ENCODE measurements around the gene TBX10.
"Not testable (repeated sequence)": the region's sequence is repeated elsewhere in the genome, so short reads cannot be mapped to it uniquely, and the experiment has no call there.

The TBX10 gene

DNA sequence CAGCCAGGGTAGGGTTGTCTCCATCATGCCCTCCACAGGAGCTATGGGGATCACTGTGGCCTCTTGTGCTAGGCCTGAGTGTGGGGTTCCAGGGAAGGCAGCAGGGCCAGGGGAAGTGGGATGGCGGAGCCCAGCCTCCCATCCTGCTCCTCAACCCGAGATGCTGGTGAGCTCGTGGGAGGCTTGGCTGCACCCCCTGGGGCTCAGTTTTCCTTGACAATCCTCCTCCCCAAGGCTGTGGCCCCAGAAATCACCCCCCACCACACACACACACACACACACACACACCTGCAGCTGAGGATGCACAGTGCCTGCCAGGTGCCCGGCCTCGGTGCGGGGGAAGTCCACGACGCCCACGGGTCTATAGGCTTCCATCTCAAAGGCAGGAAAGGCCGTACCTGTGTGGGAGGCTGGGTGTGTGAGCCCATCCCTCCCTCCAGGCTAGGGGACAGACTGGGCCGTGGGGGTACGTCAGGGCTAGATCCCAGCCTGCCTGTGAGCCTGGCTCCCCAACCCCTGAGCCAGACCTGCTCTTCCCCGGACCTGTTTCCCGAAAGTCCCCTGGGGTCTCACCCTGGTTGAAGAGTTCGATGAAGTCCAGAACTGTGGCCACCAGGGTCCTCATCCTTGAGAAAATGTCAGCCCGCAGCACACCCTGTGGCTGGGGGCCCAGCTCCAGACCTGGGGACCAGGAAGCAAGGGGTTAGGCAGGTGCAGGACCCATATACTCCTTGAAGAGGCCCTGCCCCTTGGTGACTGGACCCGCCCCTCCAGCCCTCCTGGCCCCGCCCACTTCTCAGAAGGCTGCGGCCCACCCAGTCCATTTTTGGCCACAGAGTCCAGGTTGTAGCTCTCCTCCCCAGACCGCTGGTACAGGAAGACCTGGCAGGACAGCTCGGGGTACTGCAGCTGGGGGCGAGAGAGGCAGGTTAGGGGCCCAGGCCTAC lies 5.2 kb upstream of the TBX10 start:
- DNase-seq: no peak

DNA sequence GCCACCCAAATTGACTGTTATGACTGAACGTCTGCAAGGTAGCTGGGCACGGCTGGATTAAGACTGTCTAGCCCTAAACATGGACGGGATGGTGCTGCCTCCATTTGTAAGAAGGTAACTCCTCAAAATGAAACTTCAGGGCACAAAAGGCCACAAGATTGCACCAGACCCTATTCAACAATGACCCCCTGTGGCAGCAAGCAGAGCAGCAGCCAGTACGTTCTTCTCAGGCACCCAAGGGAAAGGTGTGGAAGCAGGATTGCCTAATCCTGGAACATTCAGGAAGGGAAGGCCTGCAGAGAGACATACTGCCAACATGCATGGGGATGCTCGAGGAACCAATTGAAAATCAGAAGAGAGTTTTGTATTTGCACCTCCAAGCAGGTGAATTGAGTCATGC lies 4.5 kb upstream of the TBX10 start:
- DNase-seq: no peak

DNA sequence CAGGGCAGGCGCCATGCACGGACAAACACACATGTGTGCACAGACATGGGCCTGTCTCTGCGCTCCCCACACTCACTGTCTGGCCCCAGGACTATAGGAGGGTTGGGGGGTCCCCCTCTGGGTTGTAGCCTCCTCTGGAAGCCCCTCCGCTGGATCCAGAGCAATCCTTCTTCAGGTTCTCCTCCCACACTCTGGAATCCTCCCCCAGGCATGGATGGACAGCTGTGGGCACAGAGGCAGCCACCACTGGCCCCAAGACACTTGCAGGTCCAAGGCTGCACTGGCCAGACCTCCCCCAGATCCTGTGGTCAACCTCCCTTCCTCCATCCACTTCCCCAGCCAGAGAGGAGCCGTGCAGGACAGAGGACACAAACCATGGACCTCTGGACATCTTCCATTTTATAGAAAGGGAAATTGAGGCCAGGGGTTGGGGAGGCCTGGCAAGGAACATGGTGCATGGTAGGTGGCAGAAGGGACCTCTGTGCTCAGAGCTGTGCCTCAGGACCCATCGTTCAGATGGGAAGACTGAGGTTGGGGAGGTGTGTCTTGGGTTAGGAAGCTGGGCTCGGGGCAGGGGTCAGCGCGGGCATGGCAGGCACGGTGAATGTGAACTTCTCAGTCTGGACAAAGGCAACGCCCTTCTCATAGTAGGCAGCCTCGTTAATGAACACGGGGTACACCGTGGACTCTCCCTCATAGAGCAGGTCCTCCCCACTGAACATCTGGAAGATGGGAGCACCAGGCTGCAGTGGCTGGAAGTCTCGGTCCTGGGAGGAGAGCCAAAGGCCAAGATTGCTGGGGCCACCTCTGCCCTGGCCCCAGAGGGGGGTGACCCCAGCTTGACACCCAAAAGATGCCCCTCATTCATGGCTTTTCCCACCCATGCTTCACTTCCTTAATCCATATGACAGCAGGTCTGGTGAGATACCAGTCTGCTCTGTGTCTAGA lies 2.9 kb upstream of the TBX10 start:
- DNase-seq: no peak

DNA sequence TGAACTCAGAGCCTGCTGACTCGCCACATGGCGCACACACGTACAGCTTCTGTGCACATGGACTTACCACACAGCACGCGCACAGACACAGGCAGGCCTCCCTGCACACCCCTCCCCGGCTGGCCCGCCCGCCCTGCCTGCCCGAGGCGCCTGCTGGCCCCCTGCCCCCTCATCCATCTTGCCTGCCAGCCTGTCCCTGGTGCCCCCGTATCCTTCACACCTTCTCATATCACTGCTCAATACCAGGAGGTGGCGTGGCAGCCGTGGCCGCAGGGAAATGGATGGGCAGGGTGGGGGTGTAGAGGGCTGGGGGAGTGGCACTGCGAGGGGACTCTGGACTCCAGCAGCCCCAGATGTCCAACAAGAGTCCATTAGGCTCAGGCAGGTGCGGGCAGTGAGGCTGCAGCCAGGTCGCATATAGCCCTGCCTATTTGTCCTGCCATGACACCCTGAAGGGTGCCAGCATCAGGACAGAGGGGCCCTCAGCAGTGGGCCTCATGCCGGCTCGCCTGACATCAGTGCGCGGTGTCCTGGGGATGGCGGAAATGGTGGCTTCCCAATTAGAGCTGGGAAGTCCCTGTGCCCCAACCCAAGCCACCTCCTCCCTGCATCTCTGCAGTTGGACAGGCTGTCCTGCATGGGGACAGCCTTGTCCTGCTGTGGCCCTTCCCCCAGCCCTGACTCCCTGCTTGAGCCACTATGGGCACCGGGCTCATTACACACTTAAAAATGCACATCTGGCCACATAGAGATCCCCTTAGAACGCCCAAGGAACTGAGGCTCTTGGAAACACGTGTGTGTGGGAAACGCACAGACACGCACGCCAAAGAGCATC lies 2.0 kb upstream of the TBX10 start:
- DNase-seq: no peak

DNA sequence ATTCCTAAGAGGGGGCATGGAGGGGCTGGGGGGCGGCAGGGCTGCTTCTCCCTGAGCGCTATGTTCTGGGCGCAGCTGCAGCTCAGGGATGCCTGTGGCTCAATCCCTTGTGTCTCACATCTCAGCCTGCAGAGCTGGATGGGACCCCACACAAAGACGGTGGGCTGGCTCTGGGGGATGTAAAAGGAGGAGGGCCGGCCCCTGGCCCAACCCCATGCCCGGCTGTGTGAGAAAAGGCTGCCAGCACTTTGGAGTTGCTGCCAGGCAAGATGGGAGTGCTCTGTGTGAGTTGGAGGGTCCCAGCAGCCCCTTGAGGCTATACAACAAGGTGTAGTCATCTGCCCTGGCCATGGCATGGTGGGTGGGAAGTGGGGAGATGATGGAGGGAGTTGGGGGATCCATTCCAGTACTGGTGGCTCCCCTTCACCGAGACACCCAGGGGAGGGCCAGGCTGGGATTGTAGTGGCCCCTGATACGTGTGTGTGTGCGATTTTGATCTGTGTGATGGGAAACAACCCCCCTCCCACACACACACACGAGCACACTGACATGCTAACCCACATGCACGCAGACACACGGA lies 1.3 kb upstream of the TBX10 start:
- DNase-seq: no peak

DNA sequence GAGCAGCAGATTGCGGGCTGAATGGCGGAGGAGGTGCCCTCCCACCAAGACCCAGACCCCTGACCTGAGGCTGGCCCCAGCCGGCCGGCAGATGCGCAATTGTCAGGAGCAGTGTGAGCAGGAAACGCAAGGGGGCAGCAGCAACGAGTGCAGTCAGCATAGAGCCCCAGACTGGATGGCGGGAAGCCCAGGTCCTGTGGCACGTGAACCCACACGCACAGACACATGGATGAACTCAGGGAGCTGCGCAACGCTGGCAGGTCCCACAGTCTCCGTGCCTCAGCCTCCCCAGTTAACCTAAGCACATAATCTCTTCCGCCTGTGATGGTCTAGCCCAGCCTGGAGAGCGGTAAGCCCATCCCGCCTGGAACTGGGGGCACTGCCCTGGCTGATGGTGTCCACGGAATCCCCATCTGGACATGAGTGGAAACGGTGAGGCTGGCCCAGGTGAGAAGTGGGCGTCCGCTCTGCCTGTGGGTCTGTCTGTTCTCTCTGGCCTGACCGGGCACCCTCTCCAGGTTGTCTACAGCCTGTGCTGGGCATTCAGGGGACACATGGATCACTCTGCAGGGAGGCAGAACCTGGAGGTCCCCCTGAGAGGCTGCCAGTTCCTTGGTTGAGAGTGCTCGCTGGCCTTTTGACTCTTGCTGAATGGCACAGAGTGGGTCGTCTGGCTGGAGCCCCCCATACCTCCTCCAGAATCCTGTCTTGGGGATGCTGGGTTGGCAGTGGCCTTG lies 626 bp upstream of the TBX10 start:
- no peak for DNase-seq

DNA sequence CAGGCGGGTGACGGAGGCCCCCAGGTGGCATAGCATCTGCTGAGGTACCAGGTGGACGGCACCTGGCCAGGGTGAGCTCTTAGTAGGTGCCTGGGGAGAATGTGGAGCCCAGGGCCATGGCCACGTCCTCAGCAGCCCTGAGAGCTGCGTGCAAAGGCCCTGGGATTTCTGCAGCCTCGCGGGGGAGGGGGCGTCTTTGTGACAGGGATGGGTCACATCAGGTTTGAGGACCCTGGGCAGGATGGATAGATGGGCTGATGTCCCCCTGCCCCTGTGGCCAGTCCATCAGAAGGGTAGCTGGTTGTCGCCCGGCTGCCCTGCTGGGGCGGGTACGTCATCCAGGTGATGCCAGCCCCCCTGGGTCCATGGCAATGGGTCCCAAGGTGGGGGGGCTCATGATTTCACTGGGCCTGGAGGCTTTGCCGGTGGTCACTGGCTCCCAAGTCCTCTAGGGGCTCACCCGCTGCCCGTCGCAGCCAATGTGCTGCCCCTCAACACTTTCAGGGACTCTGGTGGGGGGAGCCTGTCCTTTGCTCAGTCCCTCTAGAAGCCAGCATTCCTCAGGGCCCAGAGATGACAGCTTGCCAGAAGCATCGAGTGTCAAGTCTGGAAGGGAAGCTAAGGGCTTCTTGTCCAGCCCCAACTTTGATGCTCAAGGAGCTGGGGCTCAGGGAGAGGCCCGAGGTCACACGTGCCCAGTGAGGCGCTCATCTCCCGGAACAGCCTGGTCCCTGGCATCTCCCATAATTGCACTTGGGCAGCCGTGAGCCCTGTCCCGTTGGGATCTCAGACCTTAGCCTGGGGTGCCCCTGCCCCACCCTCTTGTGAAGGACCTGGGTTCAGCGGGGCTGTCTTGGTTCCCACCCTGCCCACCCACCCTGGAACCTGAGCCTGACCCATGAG lies 777 bp downstream of the TBX10 start:
- DNase-seq: no peak

DNA sequence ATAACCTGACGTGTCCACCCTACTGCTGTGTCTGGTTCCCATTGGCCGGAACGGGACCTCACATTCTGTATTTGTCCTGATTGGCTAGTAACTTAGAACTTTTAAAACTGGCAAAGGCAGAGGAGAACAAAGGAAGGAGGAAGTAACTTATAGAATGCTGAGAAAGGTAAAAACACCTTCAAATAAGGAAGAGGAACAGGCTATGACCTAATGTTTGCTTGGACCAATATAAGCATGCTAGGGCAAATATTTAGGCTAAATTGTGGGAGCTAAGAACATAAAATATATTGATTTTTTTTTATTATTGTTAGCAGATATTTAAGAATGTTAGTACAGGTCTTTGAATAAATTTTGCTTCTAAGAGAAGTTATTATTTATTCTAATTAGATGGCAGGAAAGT lies 2.1 kb downstream of the TBX10 start:
- DNase-seq: not testable (repeated sequence)

DNA sequence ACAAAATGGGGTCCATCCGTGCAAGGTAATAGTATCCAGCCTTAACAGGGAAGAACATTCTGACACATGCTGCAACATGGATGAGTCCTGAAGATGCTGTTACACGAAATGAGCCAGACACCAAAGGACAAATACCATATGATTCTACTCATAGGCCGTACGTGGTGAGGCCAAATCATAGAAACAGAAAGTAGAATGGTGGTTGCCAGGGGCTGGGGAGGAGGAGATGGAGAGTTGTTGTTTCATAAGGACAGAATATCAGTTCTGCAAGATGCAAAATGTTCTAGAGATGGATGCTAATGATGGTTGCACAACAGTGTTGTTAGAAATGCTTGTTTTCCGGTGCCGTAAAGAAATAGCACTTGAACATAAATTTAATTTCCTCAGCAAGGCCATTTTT lies 2.6 kb downstream of the TBX10 start:
- DNase-seq: no peak

DNA sequence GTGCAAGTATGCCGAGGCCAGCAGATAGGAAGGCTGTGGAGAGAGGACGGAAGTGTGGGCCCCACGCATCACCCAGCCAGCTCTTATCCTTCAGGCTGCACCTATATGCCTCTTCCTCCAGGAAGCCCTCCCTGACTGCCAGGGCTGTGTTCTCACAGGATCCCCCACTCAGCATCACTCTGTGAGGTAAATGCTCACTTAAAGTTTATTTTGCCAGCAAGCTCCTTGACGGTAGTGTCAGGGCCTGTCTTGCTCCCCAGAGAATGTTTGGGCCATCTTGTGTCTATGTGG lies 4.4 kb downstream of the TBX10 start:
- DNase-seq: no peak

DNA sequence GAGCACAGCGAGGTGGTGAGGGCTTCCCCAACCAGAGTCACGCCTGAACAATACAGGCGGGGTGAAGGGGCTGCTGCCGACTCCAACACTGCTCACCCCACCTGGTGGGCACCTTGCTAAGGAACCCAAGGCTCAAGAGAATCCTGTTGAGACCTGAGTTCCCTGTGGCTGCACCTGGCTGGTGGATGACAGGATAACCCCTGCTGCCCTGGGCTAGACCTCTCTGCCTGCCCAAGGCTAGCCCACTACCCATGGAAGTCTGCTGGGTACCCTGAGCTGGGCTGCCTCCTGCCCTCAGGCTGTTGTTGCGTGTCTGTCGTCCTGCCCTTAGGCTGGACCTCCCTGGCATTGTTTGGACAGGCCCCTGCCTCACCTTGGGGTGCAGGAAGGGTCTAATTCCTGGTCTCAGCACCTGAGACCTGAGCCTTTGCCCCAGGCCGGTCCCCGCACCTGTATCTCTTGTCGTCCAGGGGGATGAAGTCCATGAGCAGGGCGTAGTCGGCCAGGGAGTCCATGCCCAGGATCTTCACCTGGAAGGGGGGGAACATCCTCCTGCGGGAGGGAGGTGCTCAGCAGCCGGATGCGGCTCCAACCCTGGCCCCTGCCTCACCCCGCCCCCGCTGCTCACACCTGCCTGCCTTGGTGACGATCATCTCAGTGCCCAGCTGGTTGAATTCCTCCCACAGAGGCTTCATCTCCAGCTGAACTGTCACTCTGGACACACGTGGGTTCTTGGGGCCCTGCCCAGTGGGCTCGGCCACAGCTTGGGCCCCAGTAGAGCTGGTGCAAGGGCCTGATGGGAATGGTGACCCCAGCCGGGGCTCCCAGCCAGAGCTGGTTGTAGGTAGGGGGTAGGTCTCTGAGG lies 5.0 kb downstream of the TBX10 start:
- no peak for DNase-seq

DNA sequence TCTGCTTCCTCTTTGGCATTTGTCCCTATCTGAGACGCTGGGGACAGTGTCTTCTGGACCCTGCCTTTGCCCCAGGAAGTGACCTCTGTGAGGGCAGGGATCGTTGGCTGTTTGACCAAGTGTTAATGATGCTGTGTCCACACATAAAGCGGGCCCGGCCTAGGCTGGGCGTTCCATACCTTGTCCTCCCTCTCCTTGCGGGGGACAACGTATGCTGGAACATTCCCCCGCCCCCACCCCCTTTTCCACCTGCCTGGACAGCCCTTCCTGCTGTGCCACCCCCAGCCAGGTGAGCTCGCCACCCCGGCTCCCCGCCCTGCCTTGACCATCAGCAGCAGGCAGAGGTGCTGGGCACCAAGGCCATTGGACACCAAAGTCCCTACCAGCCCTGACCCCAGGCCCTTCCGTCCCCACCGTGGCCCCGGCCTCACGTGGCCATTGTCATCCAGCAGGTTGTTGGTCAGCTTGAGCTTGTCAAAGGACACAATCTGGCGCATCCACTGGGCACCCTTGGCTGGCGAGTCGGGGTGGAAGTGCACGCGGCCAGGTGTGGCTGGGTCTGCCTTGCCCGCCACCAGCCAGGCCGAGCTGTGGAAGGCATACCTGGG lies 5.7 kb downstream of the TBX10 start:
- DNase-seq: no peak

DNA sequence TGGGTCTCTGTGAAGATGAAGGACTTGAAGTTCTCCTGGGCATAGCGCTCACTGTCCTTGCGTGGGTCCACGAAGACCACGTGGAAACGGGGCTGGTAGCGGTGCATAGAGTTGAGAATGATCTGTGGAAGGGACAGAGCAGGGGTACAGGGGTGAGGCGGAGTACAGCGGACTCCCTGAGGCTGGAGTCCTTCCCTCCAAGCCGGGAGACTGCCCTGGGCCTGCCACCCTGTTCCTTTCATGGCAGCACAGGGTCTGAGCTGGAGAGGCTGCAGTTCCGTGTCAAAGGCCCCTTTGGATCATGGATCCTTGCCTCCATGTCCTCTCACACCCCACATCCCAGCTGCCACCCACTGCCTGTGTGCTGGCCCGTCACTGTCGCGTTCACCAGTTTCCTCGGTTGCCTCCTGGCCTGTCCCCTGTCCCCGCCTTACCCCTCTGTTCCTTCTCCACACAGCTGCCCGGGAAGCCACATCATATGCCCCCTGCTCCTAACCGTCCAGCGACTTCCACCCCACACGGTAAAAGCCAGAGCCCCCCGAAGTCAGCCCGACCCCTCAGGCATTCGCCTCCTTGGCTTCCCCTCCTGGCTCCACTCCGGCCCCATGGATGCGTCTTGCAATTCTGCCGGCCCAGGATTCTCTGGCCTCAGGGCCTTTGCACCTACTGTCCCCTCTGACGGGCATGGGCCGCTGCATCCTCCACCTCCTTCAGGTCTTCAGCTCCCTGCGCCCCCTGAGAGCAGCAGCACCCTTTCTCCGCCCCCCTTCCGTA lies 6.4 kb downstream of the TBX10 start:
- no peak for DNase-seq

DNA sequence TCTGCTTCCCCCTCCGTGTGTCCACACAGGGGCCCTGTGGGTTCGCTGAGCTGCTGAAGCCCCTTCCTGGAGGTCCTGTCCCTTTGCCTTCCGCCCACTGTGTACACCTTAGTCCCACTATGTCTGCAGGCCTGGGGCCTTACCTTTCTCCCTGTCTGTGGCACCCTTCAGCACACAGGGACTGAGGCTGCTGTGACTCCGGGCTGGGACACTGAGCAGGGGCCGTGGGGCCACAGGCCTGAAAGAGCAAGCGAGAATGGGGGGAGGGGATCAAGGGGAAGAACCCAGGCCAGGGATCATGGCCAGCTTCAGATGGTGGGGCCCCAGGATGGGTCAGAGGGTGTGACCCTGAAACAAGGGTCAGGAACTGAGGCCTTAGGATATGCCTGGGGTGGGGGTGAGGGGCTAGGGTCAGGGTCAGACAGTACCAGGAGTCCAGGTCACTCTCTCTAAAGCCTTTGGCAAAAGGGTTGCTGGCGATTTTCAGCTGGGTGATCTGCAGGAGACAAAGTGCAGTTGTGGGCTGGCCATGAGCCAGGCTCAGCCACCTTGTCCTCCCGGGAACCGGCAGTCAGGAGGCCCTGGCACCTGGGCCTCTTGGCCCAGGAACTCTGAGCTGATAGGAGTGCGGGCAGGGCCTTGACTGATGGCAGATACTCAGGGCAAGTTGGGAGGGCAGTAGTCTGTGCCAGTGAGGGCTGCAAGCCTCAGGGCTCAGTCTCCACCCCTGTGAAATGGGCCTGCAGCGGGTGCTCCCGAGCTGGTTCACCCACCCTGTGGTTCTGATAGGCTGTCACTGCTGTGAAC lies 7.2 kb downstream of the TBX10 start:
- DNase-seq: no peak

DNA sequence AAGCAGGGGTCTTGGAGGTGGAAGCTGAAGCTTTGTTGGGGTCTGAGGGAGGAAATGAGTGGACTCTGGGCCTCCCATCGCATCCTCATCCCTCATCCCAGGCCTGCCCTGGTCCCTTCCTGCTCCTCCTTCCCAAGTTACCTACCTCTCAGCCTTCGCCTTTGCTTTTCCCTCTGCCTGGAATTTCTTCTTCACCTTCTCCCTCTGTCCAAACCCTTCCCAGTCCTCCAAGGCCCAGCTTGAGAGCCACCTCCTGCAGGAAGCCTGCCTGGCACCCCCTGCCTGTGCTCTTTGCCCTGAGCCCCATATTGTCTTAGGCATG lies 7.7 kb downstream of the TBX10 start:
- no peak for DNase-seq

DNA sequence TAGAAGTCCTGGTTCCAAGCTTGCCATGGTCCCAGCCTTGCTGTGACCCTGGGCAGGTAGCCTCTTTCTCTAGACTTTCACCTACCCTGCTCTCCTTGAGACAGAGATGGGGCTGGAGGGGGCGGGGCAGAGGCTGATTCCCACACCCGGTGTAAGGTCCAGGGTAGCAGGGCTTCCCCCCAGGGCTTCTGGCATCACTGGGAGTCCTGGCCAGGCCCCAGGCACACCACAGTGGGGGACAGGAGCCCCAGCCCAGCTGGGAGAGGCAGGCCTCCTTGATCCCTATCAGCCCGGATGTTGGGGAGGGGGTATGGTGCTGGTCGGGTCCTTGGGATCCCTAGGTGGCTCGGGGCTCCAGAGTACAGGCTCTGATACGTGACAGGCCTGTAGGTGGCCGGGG lies 8.2 kb downstream of the TBX10 start:
- DNase-seq: no peak

DNA sequence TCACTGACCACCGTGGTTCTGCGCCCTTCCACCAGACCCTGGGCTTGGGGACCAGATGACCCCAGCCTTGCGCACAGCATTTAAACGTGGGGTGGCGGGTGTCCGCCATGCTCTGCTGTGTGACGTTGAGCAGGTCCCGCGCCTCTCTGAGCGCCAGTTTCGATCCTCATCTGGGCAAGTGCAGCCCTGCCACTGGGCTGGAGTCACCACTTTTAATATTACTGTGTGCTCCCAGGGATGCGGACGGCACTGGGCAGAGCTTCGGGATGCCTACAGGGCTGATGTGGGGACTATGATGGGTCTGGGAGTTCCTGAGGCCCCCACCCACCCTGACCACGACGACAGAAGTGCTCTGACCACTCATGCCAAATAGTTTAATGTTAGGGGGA lies 8.6 kb downstream of the TBX10 start:
- DNase-seq: no peak
